Measurements from ENCODE around the gene RFX3. TPM values are rescaled to one million over a fixed set of nuclear protein-coding genes. Genes with fewer than 3 reads are reported as not detected.
"Not testable (repeated sequence)": the region's sequence is repeated elsewhere in the genome, so short reads cannot be mapped to it uniquely, and the experiment has no call there.

RFX3 gene
- total RNA-seq, 4 donors from 2014 or later, result 0.91 to 6.5 (median 3.3) TPM

GRCh38 chr9:3308609-3309008 lies 217.2 kb downstream of the RFX3 start:
- no peaks in the 10 kb centered on the region for H3K27me3 ChIP-seq
- no peak overlapping the region for H3K4me3 ChIP-seq
- no peak for DNase-seq
- intact Hi-C loops (cut with DNase I), result no loop called here
- WGBS, 2 donors, result 88 to 95% methylated on average over 2 of the region's 2 CpGs
- no peak overlapping the region for H3K27ac ChIP-seq
- H3K9me3 ChIP-seq, result no peaks in the 10 kb centered on the region
- no peaks in the 10 kb centered on the region for H3K36me3 ChIP-seq
- TF ChIP-seq POLR2A (IDR thresholded peaks at IDR 0.05), result no peak
- TF ChIP-seq CTCF (IDR thresholded peaks at IDR 0.05), result no peak
- H3K4me1 ChIP-seq, result no peaks in the 10 kb centered on the region

GRCh38 chr9:3304388-3304787 lies 221.4 kb downstream of the RFX3 start:
- DNase-seq; H3K4me1 ChIP-seq; H3K36me3 ChIP-seq; H3K27me3 ChIP-seq; intact Hi-C loops (cut with DNase I); H3K27ac ChIP-seq; H3K4me3 ChIP-seq; H3K9me3 ChIP-seq: not testable (repeated sequence)
- WGBS, 2 donors, result 83 to 92% methylated on average over 1 of the region's 1 CpG

- H3K36me3 ChIP-seq, result no peaks in the 10 kb centered on the region
- no peaks in the 10 kb centered on the region for H3K9me3 ChIP-seq
- intact Hi-C loops (cut with DNase I), result no loop called here
- DNase-seq, result no peak
- TF ChIP-seq POLR2A (IDR thresholded peaks at IDR 0.05), result no peak
- no peak for TF ChIP-seq CTCF (IDR thresholded peaks at IDR 0.05)
- 50 to 70% methylated on average over 2 of the region's 2 CpGs for WGBS, 2 donors
- no peak overlapping the region for H3K27ac ChIP-seq
- H3K4me1 ChIP-seq, result no peaks in the 10 kb centered on the region
- H3K27me3 ChIP-seq, result no peaks in the 10 kb centered on the region
- H3K4me3 ChIP-seq, result no peak overlapping the region
These were observed 225.9 kb downstream of the RFX3 start for GRCh38 chr9:3299872-3300271.

GRCh38 chr9:3296536-3296935 lies 229.3 kb downstream of the RFX3 start:
- Histone ChIP-seq H3K4me1 (no peaks in the 10 kb centered on the region), H3K4me3 (no peak overlapping the region), H3K27me3 (no peaks in the 10 kb centered on the region), H3K36me3 (no peaks in the 10 kb centered on the region), H3K9me3 (no peaks in the 10 kb centered on the region), H3K27ac (no peak overlapping the region)
- intact Hi-C loops (cut with DNase I), result no loop called here
- no peak for TF ChIP-seq CTCF (IDR thresholded peaks at IDR 0.05)
- TF ChIP-seq POLR2A (IDR thresholded peaks at IDR 0.05), result no peak
- 62% methylated on average over 4 of the region's 4 CpGs for WGBS, 2 donors
- no peak for DNase-seq

GRCh38 chr9:3292311-3292710 lies 233.5 kb downstream of the RFX3 start:
- H3K9me3 ChIP-seq, result no peaks in the 10 kb centered on the region
- intact Hi-C loops (cut with DNase I), result no loop called here
- no peaks in the 10 kb centered on the region for H3K4me1 ChIP-seq
- no peak overlapping the region for H3K27ac ChIP-seq
- no peak overlapping the region for H3K4me3 ChIP-seq
- TF ChIP-seq CTCF (IDR thresholded peaks at IDR 0.05) (no peak), POLR2A (IDR thresholded peaks at IDR 0.05) (no peak)
- H3K27me3 ChIP-seq, result no peaks in the 10 kb centered on the region
- peaks cover 0 to 7% (median 0%) of the 10 kb centered on the region in 3 donors for H3K36me3 ChIP-seq
- no peak for DNase-seq

- DNase-seq, result no peak
- H3K4me3 ChIP-seq, result no peak overlapping the region
- no peak overlapping the region for H3K27ac ChIP-seq
- no peaks in the 10 kb centered on the region for H3K9me3 ChIP-seq
- no peaks in the 10 kb centered on the region for H3K27me3 ChIP-seq
- 69 to 75% methylated on average over 5 of the region's 5 CpGs for WGBS, 2 donors
- TF ChIP-seq CTCF (IDR thresholded peaks at IDR 0.05) (no peak), POLR2A (IDR thresholded peaks at IDR 0.05) (no peak)
- intact Hi-C loops (cut with DNase I), result no loop called here
- H3K4me1 ChIP-seq, result no peaks in the 10 kb centered on the region
- H3K36me3 ChIP-seq, result peaks cover 0 to 11% (median 0%) of the 10 kb centered on the region in 3 donors
These were observed 235.5 kb downstream of the RFX3 start for GRCh38 chr9:3290231-3290840.

Measured in esophagus squamous epithelium (tissue), 5 donors.